Esophagus squamous epithelium (tissue), 5 donors: Measurements from ENCODE around the gene CSMD2. TPM values are rescaled to one million over a fixed set of nuclear protein-coding genes. Genes with fewer than 3 reads are reported as not detected.

Source experiments
- DNase-seq: peaks from one replicate; lab custom pipeline; 2025; lab: John Stamatoyannopoulos, UW
- H3K27ac ChIP-seq, 4 donors: fragments of 200-600 bp; sonication (generic); one replicate each; pipeline ENCODE4 v1.5.1; 2016 to 2019; ENCODE audit warnings: mild to moderate bottlenecking in 1 of 4
- H3K27me3 ChIP-seq, 4 donors: fragments of 200-600 bp; sonication (generic); 1 replicate in 3 of 4; 2 replicates in 1 of 4; pipeline versions ENCODE4 v1.5.1 to v1.6.0; 2017 to 2021; ENCODE audit warnings: antibody characterized with exemption in 1 of 4
- H3K36me3 ChIP-seq, 3 donors: fragments of 200-600 bp; sonication (generic); one replicate each; pipeline ENCODE4 v1.5.1; 2016 to 2019
- H3K4me1 ChIP-seq, 3 donors: fragments of 200-600 bp; sonication (generic); one replicate each; pipeline ENCODE4 v1.5.1; 2017 to 2019
- H3K4me3 ChIP-seq, 4 donors: fragments of 200-600 bp; sonication (generic); 1 replicate in 3 of 4; 2 replicates in 1 of 4; pipeline ENCODE4 v1.5.1; 2016 to 2019; ENCODE audit warnings: mild to moderate bottlenecking in 2 of 4, moderate library complexity in 1 of 4
- H3K9me3 ChIP-seq, 3 donors: fragments of 200-600 bp; sonication (generic); one replicate each; pipeline ENCODE4 v1.5.1; 2016 to 2019
- POLR2A ChIP-seq, 4 donors: fragments of 450-650 bp; IDR thresholded peaks; one replicate each; pipeline ENCODE4 v1.6.1; 2017; ENCODE audit warnings: antibody characterized with exemption in 4 of 4, mild to moderate bottlenecking in 4 of 4, moderate library complexity in 3 of 4
- WGBS, 2 donors: methylation state at CpG; one replicate each; pipeline ENCODE4 v1.1.5; 2018; 5-methylcytosine and 5-hydroxymethylcytosine counted together
- intact Hi-C: fragments of 100-400 bp; cut with DNase I; formaldehyde crosslinking; loops from one replicate; pipeline ENCODE4 v1.15.0; 2022
- total RNA-seq, 4 donors: library from RNA; depleted of rRNA; stranded (reverse); fragments of >200 nt; gene quantifications; one replicate each; pipeline ENCODE4 v1.1.0, GENCODE V29; 2016
- TF ChIP-seq, protein P1 (sequence below), 6 experiments: fragments of 450-650 bp in 4 of 6; fragments of 200-600 bp in 2 of 6; sonication (generic) in 2 of 6; IDR thresholded peaks; one replicate each; pipeline ENCODE4 v1.5.1; 2016 to 2019; ENCODE audit warnings: antibody characterized with exemption in 6 of 6, mild to moderate bottlenecking in 4 of 6, moderate library complexity in 4 of 6
- donor health status: DM: yes; HTN: yes; CAD: no.

CSMD2 gene
- total RNA-seq, 4 donors from 2014 or later, result under 0.01 to 0.13 TPM; not detected in 2

DNA sequence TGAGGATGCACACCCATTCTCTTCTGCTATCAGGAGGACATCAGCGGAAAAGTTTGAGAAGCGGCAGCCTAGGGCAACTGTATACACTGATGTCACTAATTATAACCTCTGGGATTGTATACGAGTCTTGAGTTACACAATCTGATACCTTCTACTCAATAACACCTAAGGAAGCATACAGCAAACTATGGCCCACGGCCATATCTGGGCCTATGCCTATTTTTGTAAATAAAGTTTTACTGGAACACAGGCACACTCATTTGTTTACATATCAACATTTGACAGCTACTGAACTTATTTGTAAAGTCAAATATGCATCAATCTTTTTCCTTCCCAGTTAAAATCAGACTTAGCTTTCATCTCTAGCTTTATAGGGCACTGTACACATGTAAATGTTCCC, 505.4 kb downstream of the CSMD2 start:
- no peaks in the 10 kb centered on the region for H3K9me3 ChIP-seq
- peaks cover 0 to 8% (median 0%) of the 10 kb centered on the region in 3 donors for H3K4me1 ChIP-seq
- TF ChIP-seq POLR2A (IDR thresholded peaks at IDR 0.05), result no peak
- TF ChIP-seq, protein P1, sequence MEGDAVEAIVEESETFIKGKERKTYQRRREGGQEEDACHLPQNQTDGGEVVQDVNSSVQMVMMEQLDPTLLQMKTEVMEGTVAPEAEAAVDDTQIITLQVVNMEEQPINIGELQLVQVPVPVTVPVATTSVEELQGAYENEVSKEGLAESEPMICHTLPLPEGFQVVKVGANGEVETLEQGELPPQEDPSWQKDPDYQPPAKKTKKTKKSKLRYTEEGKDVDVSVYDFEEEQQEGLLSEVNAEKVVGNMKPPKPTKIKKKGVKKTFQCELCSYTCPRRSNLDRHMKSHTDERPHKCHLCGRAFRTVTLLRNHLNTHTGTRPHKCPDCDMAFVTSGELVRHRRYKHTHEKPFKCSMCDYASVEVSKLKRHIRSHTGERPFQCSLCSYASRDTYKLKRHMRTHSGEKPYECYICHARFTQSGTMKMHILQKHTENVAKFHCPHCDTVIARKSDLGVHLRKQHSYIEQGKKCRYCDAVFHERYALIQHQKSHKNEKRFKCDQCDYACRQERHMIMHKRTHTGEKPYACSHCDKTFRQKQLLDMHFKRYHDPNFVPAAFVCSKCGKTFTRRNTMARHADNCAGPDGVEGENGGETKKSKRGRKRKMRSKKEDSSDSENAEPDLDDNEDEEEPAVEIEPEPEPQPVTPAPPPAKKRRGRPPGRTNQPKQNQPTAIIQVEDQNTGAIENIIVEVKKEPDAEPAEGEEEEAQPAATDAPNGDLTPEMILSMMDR (IDR thresholded peaks at IDR 0.05), result no peak
- H3K4me3 ChIP-seq, result no peak overlapping the region
- H3K27ac ChIP-seq, result no peak overlapping the region
- DNase-seq, result no peak
- no peaks in the 10 kb centered on the region for H3K36me3 ChIP-seq
- intact Hi-C loops, result no loop called here
- WGBS, 2 donors, result 70 to 74% methylated on average over 4 of the region's 4 CpGs
- peaks cover 0 to 6% (median 0%) of the 10 kb centered on the region in 4 donors for H3K27me3 ChIP-seq

DNA sequence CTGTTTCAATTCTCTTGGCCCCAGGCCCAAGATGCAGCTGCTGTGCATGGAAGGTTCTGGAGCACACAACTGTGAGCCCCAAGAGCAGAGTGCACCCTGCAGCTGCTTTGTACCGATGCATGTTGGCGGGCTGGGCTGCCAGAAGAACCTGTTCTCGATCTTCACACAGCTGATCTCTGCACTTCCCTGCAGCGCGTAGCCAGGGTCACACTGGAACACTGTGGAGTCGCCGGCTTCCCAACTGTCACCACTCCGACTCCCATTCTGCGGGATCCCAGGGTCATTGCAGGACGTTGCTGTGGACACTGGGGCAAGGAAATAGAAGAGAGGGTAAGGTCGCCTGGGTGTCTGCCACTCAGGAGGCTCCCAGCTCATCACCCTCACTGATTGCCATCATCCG, 507.2 kb downstream of the CSMD2 start:
- H3K4me1 ChIP-seq, result peaks cover 0 to 8% (median 0%) of the 10 kb centered on the region in 3 donors
- no peaks in the 10 kb centered on the region for H3K9me3 ChIP-seq
- no peak overlapping the region for H3K4me3 ChIP-seq
- intact Hi-C loops, result no loop called here
- DNase-seq, result no peak
- no peak overlapping the region for H3K27ac ChIP-seq
- TF ChIP-seq, protein P1 (IDR thresholded peaks at IDR 0.05), result no peak
- TF ChIP-seq POLR2A (IDR thresholded peaks at IDR 0.05), result no peak
- H3K27me3 ChIP-seq, result peaks cover 0 to 7% (median 0%) of the 10 kb centered on the region in 4 donors
- WGBS, 2 donors, result 80 to 90% methylated on average over 6 to 10 of the region's 12 CpGs
- no peaks in the 10 kb centered on the region for H3K36me3 ChIP-seq

DNA sequence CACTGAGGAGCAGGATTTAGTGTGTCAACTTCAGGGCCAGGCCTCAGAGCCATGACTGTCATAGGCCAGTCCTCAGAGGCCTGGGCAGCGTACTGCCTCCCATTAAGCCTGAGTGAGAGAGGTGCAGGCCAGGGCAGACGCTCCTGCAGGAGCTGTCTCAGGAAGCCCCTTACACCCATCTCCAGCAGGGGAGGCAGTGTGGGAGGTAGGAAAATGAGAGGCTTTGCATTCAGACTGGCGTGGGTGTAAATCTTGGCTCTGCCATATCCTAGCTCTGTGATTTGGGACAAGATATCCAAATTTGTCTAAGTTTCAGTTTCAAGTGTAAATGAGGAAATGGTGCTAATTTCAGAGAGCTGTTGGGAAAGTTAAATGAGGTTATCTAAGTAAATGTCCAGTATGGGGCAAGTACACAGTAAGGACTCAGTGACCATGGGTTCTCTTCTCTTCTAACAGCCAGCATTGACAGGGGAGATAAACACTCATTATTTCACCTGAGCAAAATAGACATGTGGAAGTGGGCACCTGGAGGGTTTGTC, 508.5 kb downstream of the CSMD2 start:
- DNase-seq, result no peak
- H3K27ac ChIP-seq, result no peak overlapping the region
- intact Hi-C loops, result no loop called here
- H3K27me3 ChIP-seq, result peaks cover 0 to 12% (median 0%) of the 10 kb centered on the region in 4 donors
- H3K4me1 ChIP-seq, result peaks cover 0 to 8% (median 0%) of the 10 kb centered on the region in 3 donors
- H3K9me3 ChIP-seq, result no peaks in the 10 kb centered on the region
- TF ChIP-seq, protein P1 (IDR thresholded peaks at IDR 0.05), result no peak
- TF ChIP-seq POLR2A (IDR thresholded peaks at IDR 0.05), result no peak
- 50 to 70% methylated on average over 1 of the region's 3 CpGs for WGBS, 2 donors
- H3K4me3 ChIP-seq, result no peak overlapping the region
- no peaks in the 10 kb centered on the region for H3K36me3 ChIP-seq

DNA sequence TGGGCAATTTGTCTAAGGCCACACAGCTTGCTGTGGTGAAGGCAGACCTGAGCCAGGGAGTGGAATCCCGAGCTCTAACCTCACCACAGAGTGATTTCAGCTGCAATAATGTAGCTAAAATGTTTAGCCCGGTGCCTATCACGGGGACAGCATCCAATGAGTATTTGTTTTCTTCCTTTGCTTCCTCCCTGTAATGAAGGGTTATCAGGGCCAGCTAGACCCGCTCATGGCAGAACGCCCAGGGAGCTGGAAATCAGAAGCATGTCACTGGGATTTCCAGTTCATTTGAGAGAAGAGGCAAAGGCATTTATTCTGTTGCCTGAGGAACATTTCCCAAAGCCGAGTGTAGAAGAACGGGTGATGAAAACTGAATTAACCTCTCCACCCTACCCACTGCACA, 509.5 kb downstream of the CSMD2 start:
- H3K27me3 ChIP-seq, result peaks cover 0 to 17% (median 0%) of the 10 kb centered on the region in 4 donors
- no peak overlapping the region for H3K4me3 ChIP-seq
- no peaks in the 10 kb centered on the region for H3K9me3 ChIP-seq
- H3K27ac ChIP-seq, result no peak overlapping the region
- DNase-seq, result no peak
- H3K36me3 ChIP-seq, result no peaks in the 10 kb centered on the region
- WGBS, 2 donors, result 62 to 74% methylated on average over 7 of the region's 7 CpGs
- TF ChIP-seq, protein P1 (IDR thresholded peaks at IDR 0.05), result no peak
- no peak for TF ChIP-seq POLR2A (IDR thresholded peaks at IDR 0.05)
- H3K4me1 ChIP-seq, result peaks cover 0 to 7% (median 0%) of the 10 kb centered on the region in 3 donors
- intact Hi-C loops, result no loop called here

DNA sequence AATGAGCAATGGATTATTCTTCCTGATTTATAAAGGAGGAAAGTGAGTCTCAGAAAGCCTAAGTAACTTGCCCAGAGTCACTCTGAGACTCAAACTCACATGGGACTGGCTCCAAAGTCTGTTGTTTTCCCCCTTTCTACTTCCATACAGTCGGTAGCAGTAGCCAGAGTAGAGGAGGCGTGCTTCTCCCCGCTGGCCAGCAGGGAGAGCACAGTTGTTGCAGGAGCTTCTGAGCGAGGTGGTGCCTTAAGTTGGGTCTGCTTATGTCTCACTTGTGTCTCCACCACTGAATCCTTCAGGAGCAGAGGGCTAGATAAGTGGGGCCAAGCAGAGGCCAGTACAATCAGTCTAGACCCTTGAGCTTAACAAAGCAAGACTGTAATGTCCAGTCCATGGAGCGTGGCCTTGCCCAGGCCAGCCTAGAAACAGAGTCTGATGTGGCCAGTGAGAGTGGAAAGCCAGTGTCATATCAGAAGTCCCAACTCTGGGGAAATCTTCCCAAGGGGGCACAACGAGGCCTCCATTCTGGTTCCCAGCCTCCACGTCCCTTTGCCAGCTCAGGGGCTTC, 510.7 kb downstream of the CSMD2 start:
- no peak for DNase-seq
- H3K4me3 ChIP-seq, result no peak overlapping the region
- no peak overlapping the region for H3K27ac ChIP-seq
- no peaks in the 10 kb centered on the region for H3K4me1 ChIP-seq
- no peaks in the 10 kb centered on the region for H3K36me3 ChIP-seq
- TF ChIP-seq POLR2A (IDR thresholded peaks at IDR 0.05), result no peak
- TF ChIP-seq, protein P1 (IDR thresholded peaks at IDR 0.05), result peak in 3 of 6 experiments; percentile 14 to 44 (median 15)
- WGBS, 2 donors, result 64 to 72% methylated on average over 6 to 7 of the region's 7 CpGs
- no peaks in the 10 kb centered on the region for H3K9me3 ChIP-seq
- H3K27me3 ChIP-seq, result peaks cover 0 to 23% (median 0%) of the 10 kb centered on the region in 4 donors
- intact Hi-C loops, result no loop called here
